Activated CD4-positive, alpha-beta T cell treated with anti-CD3 and anti-CD28 coated beads, Interleukin-2, Interleukin-6, amounts not matched to agents 100 ng/mL and 50 ng/mL, durations not matched to agents 16 hours and 8 hours (primary cell): Measurements from ENCODE around the gene INPP4A.
A peak's percentile ranks its signal among the peaks of the same experiment; 100 is the strongest.

ENCODE experiments used
- DNase-seq: peaks from one replicate; pipeline ENCODE4 v3.0.0-alpha.2; 2020

INPP4A gene

GRCh38 chr2:98547092-98547790, 102.6 kb downstream of the INPP4A start:
- peak; percentile 33 for DNase-seq

- DNase-seq: no peak
Measured at GRCh38 chr2:98548920-98549818, 104.5 kb downstream of the INPP4A start.

- no peak for DNase-seq
Measured at GRCh38 chr2:98550165-98550564, 105.5 kb downstream of the INPP4A start.

- peak; percentile 78 for DNase-seq
Measured at GRCh38 chr2:98551316-98551715, 106.7 kb downstream of the INPP4A start.

GRCh38 chr2:98552499-98553179, 108.0 kb downstream of the INPP4A start:
- DNase-seq: no peak

- DNase-seq: no peak
Measured at GRCh38 chr2:98554116-98554861, 109.6 kb downstream of the INPP4A start.

- DNase-seq: no peak
Measured at GRCh38 chr2:98555696-98556095, 111.0 kb downstream of the INPP4A start.

- no peak for DNase-seq
Measured at GRCh38 chr2:98556344-98557033, 111.8 kb downstream of the INPP4A start.

GRCh38 chr2:98558852-98559530, 114.3 kb downstream of the INPP4A start:
- no peak for DNase-seq

GRCh38 chr2:98559581-98559980, 114.9 kb downstream of the INPP4A start:
- DNase-seq: peak; percentile 25

- no peak for DNase-seq
Measured at GRCh38 chr2:98560256-98560771, 115.7 kb downstream of the INPP4A start.

- DNase-seq: no peak
Measured at GRCh38 chr2:98561018-98561417, 116.4 kb downstream of the INPP4A start.

GRCh38 chr2:98561902-98562695, 117.4 kb downstream of the INPP4A start:
- no peak for DNase-seq

GRCh38 chr2:98563394-98563793, 118.7 kb downstream of the INPP4A start:
- DNase-seq: no peak

GRCh38 chr2:98564541-98565132, 120.0 kb downstream of the INPP4A start:
- no peak for DNase-seq

- DNase-seq: no peak
Measured at GRCh38 chr2:98565286-98565860, 120.7 kb downstream of the INPP4A start.

GRCh38 chr2:98565941-98566340, 121.3 kb downstream of the INPP4A start:
- DNase-seq: no peak

- no peak for DNase-seq
Measured at GRCh38 chr2:98568161-98568956, 123.7 kb downstream of the INPP4A start.
